K562 (cell line): ENCODE data around the gene ZBTB46. TPM values are rescaled to one million over a fixed set of nuclear protein-coding genes. Genes with fewer than 3 reads are reported as not detected.
A peak's percentile ranks its signal among the peaks of the same experiment; 100 is the strongest.

ENCODE experiments used
- CHD2 ChIP-seq: IDR thresholded peaks from 2 replicates; pipeline ENCODE4 v1.6.1; 2011; ENCODE audit warnings: low read depth, low read length
- EGR1 ChIP-seq: fragments of 450-650 bp; conservative IDR thresholded peaks from 2 replicates; pipeline ENCODE4 v1.6.1; 2017; ENCODE audit warnings: mild to moderate bottlenecking
- ETV5 ChIP-seq: sonication (generic); formaldehyde crosslinking; IDR thresholded peaks from 2 replicates; pipeline ENCODE4 v1.4.0; 2020; ENCODE audit warnings: low read depth, mild to moderate bottlenecking, missing genetic modification reagents
- FIP1L1 ChIP-seq: fragments of 200-400 bp; formaldehyde crosslinking; IDR thresholded peaks from 2 replicates; pipeline ENCODE4 v1.6.1; 2018; ENCODE audit warnings: mild to moderate bottlenecking, low read depth, low read length; ENCODE audit not compliant: poor library complexity, severe bottlenecking
- FOXO4 ChIP-seq: fragments of 450-650 bp; formaldehyde crosslinking; IDR thresholded peaks from 2 replicates; pipeline ENCODE4 v1.4.0; 2020; ENCODE audit warnings: mild to moderate bottlenecking, moderate library complexity
- GATAD2B ChIP-seq: fragments of 450-650 bp; IDR thresholded peaks from 2 replicates; pipeline ENCODE4 v1.6.1; 2017; ENCODE audit warnings: mild to moderate bottlenecking, borderline replicate concordance
- HDAC6 ChIP-seq: IDR thresholded peaks from 2 replicates; pipeline ENCODE4 v1.6.1; 2012; ENCODE audit warnings: low read depth, mild to moderate bottlenecking, control low read depth, inconsistent platforms, low read length, moderate library complexity
- JUNB ChIP-seq: fragments of 450-650 bp; formaldehyde crosslinking; conservative IDR thresholded peaks from 2 replicates; pipeline ENCODE4 v1.4.0; 2020; ENCODE audit warnings: mild to moderate bottlenecking
- MED1 ChIP-seq: sonication (generic); formaldehyde crosslinking; IDR thresholded peaks from 2 replicates; pipeline ENCODE4 v1.8.1; 2023; ENCODE audit warnings: missing genetic modification reagents, borderline replicate concordance
- NKRF ChIP-seq: fragments of 450-650 bp; IDR thresholded peaks from 2 replicates; pipeline ENCODE4 v1.6.1; 2016; ENCODE audit warnings: borderline replicate concordance
- PML ChIP-seq: IDR thresholded peaks from 2 replicates; pipeline ENCODE4 v1.6.1; 2012; ENCODE audit warnings: low read length, inconsistent platforms
- RB1 ChIP-seq: fragments of 450-650 bp; IDR thresholded peaks from 2 replicates; pipeline ENCODE4 v1.6.1; 2017; ENCODE audit warnings: low read depth, mild to moderate bottlenecking
- SAFB ChIP-seq: fragments of 200-400 bp; formaldehyde crosslinking; IDR thresholded peaks from 2 replicates; pipeline ENCODE4 v1.6.1; 2017; ENCODE audit warnings: low read depth, low read length, borderline replicate concordance
- SMAD1 ChIP-seq: fragments of 150-350 bp; IDR thresholded peaks from 2 replicates; pipeline ENCODE4 v1.6.1; 2014; ENCODE audit warnings: low read length, low read depth; ENCODE audit not compliant: partially characterized antibody
- SMARCA4 ChIP-seq: fragments of 450-650 bp; IDR thresholded peaks from 2 replicates; pipeline ENCODE4 v1.6.1; 2016
- ZBTB11 ChIP-seq, 3 experiments: fragments of 200-800 bp in 1 of 3; fragments of 250-450 bp in 1 of 3; fragments of 450-650 bp in 1 of 3; sonication (Bioruptor Pico) in 1 of 3; sonication (Bioruptor generic) in 1 of 3; formaldehyde crosslinking in 1 of 3; IDR thresholded peaks; 2 replicates each; pipeline versions ENCODE4 v1.6.1 to v1.8.0; 2016 to 2022; ENCODE audit warnings: mild to moderate bottlenecking in 2 of 3, missing genetic modification characterization in 2 of 3, missing compliant biosample characterization in 1 of 3, moderate library complexity in 1 of 3
- ZBTB9 ChIP-seq: fragments of 450-650 bp; formaldehyde crosslinking; IDR thresholded peaks from 2 replicates; pipeline ENCODE4 v1.4.0; 2020; ENCODE audit warnings: mild to moderate bottlenecking, moderate library complexity
- ZSCAN29 ChIP-seq: fragments of 450-650 bp; IDR thresholded peaks from 2 replicates; pipeline ENCODE4 v1.6.1; 2017
- polyA plus RNA-seq, 8 experiments: library from polyadenylated mRNA; depleted of rRNA in 4 of 8; stranded (reverse) in 5 of 8; unstranded in 3 of 8; fragments of >200 nt; fragmentation: Nextera tagmentation in 2 of 8; fragmentation: Illumina TruSeq in 1 of 8; extraction: Ambion mirVana in 2 of 8; extraction: Trizol in 1 of 8; gene quantifications; 2 replicates each; pipeline versions ENCODE4 v1.2.1 to v1.2.3, GENCODE V29; 2011 to 2014; ENCODE audit warnings: inconsistent platforms in 1 of 8, missing spikeins in 1 of 8
- total RNA-seq, 7 experiments: library from RNA; depleted of rRNA in 6 of 7; stranded (reverse); fragments of >200 nt in 6 of 7; fragmentation: Illumina TruSeq in 2 of 7; extraction: Trizol in 2 of 7; gene quantifications; 2 replicates each; pipeline versions ENCODE4 v1.2.1 to v1.2.3, GENCODE V29; 2011 to 2021; ENCODE audit warnings: low replicate concordance in 1 of 7

The ZBTB46 gene
- total and polyA plus RNA-seq, 9 of the 15 experiments (the other 6 are each of a cell fraction or from before 2014, with no cell fraction given), result 0.29 to 4.1 (median 1.1) TPM

GRCh38 chr20:63740070-63740626, 90.9 kb downstream of the ZBTB46 start (continued):
- TF ChIP-seq CHD2, result no peak
- peak; percentile 67; the same call in 1 of the 2 replicates for TF ChIP-seq RB1
- TF ChIP-seq PML, result no peak
- no peak for TF ChIP-seq ETV5 (CRISPR knock-in tag)
- peak in 1 of 3 experiments; percentile 80; a peak in 2 of 6 replicates for TF ChIP-seq ZBTB11 (CRISPR knock-in tag; IDR thresholded peaks at IDR 0.05)
- TF ChIP-seq NKRF, result no peak
- peak; percentile 42 for TF ChIP-seq ZSCAN29
- peak; percentile 95 for TF ChIP-seq SAFB
- TF ChIP-seq EGR1, result peak; percentile 59
- peak; percentile 86; the same call in 1 of the 2 replicates for TF ChIP-seq GATAD2B
- no peak for TF ChIP-seq FIP1L1
- TF ChIP-seq FOXO4 (CRISPR knock-in tag), result no peak
- TF ChIP-seq JUNB (CRISPR knock-in tag), result no peak
- no peak for TF ChIP-seq HDAC6
- no peak for TF ChIP-seq MED1
- no peak for TF ChIP-seq SMARCA4
- TF ChIP-seq SMAD1, result no peak
- TF ChIP-seq ZBTB9 (CRISPR knock-in tag), result 0 out of 2 replicates have a peak, but pooled peaks have one; percentile 28
